GM18526 (cell line): Measurements from ENCODE around the gene PHTF2.

Experiments used
- POLR2A ChIP-seq: IDR thresholded peaks from 3 replicates; pipeline ENCODE4 v1.6.1; 2011; ENCODE audit not compliant: insufficient read length; ENCODE audit errors: extremely low read depth

Gene PHTF2

GRCh38 chr7:78006063-78006755 lies 207.6 kb downstream of the PHTF2 start:
- no peak for TF ChIP-seq POLR2A
